Measurements from ENCODE around the gene YES1.
"Not testable (repeated sequence)": the region's sequence is repeated elsewhere in the genome, so short reads cannot be mapped to it uniquely, and the experiment has no call there.

YES1 gene

GRCh38 chr18:824179-824578, 12.1 kb upstream of the YES1 start:
- no peak for DNase-seq (ENCODE audit: extremely low read depth in 1 of 2, low read depth in 1 of 2)

- DNase-seq (ENCODE audit: extremely low read depth in 1 of 2, low read depth in 1 of 2) = no peak
Measured at GRCh38 chr18:820591-821165, 8.6 kb upstream of the YES1 start.

GRCh38 chr18:816869-817268, 4.8 kb upstream of the YES1 start:
- no peak for DNase-seq (ENCODE audit: extremely low read depth in 1 of 2, low read depth in 1 of 2)

GRCh38 chr18:816088-816653, 4.1 kb upstream of the YES1 start:
- no peak for DNase-seq (ENCODE audit: extremely low read depth in 1 of 2, low read depth in 1 of 2)

GRCh38 chr18:815353-815752, 3.3 kb upstream of the YES1 start:
- DNase-seq (ENCODE audit: extremely low read depth in 1 of 2, low read depth in 1 of 2) = no peak

- DNase-seq (ENCODE audit: extremely low read depth in 1 of 2, low read depth in 1 of 2) = no peak
Measured at GRCh38 chr18:814300-815084, 2.5 kb upstream of the YES1 start.

GRCh38 chr18:813172-814071, 1.4 kb upstream of the YES1 start:
- peak in 1 of 2 donors; percentile 42 for DNase-seq (ENCODE audit: extremely low read depth in 1 of 2, low read depth in 1 of 2)

- peak; percentile 56 to 77 for DNase-seq (ENCODE audit: extremely low read depth in 1 of 2, low read depth in 1 of 2)
Measured at GRCh38 chr18:812376-813171, 532 bp upstream of the YES1 start.

GRCh38 chr18:811182-811891, 705 bp downstream of the YES1 start:
- no peak for DNase-seq (ENCODE audit: extremely low read depth in 1 of 2, low read depth in 1 of 2)

- no peak for DNase-seq (ENCODE audit: extremely low read depth in 1 of 2, low read depth in 1 of 2)
Measured at GRCh38 chr18:809985-810642, 1.9 kb downstream of the YES1 start.

GRCh38 chr18:809228-809627, 2.8 kb downstream of the YES1 start:
- DNase-seq (ENCODE audit: extremely low read depth in 1 of 2, low read depth in 1 of 2) = not testable (repeated sequence)

GRCh38 chr18:808502-808901, 3.5 kb downstream of the YES1 start:
- DNase-seq (ENCODE audit: extremely low read depth in 1 of 2, low read depth in 1 of 2) = no peak

- DNase-seq (ENCODE audit: extremely low read depth in 1 of 2, low read depth in 1 of 2) = no peak
Measured at GRCh38 chr18:808086-808485, 4.0 kb downstream of the YES1 start.

GRCh38 chr18:805755-806110, 6.3 kb downstream of the YES1 start:
- DNase-seq (ENCODE audit: extremely low read depth in 1 of 2, low read depth in 1 of 2) = no peak

GRCh38 chr18:805008-805754, 6.9 kb downstream of the YES1 start:
- DNase-seq (ENCODE audit: extremely low read depth in 1 of 2, low read depth in 1 of 2) = no peak

GRCh38 chr18:801137-801536, 10.9 kb downstream of the YES1 start:
- DNase-seq (ENCODE audit: extremely low read depth in 1 of 2, low read depth in 1 of 2) = no peak

GRCh38 chr18:799943-800342, 12.1 kb downstream of the YES1 start:
- DNase-seq (ENCODE audit: extremely low read depth in 1 of 2, low read depth in 1 of 2) = no peak

- not testable (repeated sequence) for DNase-seq (ENCODE audit: extremely low read depth in 1 of 2, low read depth in 1 of 2)
Measured at GRCh38 chr18:795383-795782, 16.7 kb downstream of the YES1 start.

- no peak for DNase-seq (ENCODE audit: extremely low read depth in 1 of 2, low read depth in 1 of 2)
Measured at GRCh38 chr18:789397-789796, 22.6 kb downstream of the YES1 start.
